ENCODE results near the gene MORN5.

Gene MORN5

DNA sequence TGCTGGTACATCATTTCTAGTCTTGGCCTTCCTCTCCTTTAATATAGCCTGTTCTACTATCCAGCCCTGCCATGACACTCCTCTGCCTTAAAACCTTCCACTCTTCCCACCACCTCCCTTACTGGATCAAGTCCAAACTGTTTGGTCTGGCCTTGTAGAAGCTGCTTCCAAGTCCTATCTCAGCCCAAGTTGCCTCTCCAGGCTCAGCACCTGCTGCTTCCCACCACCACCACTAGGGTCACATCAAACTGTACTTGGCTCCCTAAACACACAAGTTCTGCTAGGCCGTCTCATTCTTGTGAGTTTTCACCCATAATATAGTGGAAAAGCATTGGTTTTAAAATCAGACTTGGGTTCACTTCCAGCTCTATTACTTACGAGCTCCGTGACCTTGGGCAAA, 1.5 kb upstream of the MORN5 start:
- Histone ChIP-seq H3K27ac (ENCODE audit: extremely low read depth, low read depth, low read length) (no peak overlapping the region), H3K9me3 (ENCODE audit: control insufficient read depth, insufficient read depth, low read depth, low read length) (no peaks in the 10 kb centered on the region), H3K4me1 (ENCODE audit: control insufficient read depth, insufficient read depth, low read length) (no peaks in the 10 kb centered on the region), H3K36me3 (ENCODE audit: control insufficient read depth in 2 of 2, insufficient read depth in 1 of 2, low read length in 2 of 2) (peaks cover 0 to 4% of the 10 kb centered on the region in 2 experiments; a peak in 1 of 3 replicates), H3K4me3 (ENCODE audit: low read depth, low read length) (no peak overlapping the region)
- TF ChIP-seq, protein P1, sequence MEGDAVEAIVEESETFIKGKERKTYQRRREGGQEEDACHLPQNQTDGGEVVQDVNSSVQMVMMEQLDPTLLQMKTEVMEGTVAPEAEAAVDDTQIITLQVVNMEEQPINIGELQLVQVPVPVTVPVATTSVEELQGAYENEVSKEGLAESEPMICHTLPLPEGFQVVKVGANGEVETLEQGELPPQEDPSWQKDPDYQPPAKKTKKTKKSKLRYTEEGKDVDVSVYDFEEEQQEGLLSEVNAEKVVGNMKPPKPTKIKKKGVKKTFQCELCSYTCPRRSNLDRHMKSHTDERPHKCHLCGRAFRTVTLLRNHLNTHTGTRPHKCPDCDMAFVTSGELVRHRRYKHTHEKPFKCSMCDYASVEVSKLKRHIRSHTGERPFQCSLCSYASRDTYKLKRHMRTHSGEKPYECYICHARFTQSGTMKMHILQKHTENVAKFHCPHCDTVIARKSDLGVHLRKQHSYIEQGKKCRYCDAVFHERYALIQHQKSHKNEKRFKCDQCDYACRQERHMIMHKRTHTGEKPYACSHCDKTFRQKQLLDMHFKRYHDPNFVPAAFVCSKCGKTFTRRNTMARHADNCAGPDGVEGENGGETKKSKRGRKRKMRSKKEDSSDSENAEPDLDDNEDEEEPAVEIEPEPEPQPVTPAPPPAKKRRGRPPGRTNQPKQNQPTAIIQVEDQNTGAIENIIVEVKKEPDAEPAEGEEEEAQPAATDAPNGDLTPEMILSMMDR (tag by site-specific recombination; IDR thresholded peaks at IDR 0.05), result peak; percentile 25
- TF ChIP-seq ZNF341 (tag by site-specific recombination; IDR thresholded peaks at IDR 0.05; ENCODE audit: low read depth) (peak; percentile 65), ZBTB48 (tag by site-specific recombination; IDR thresholded peaks at IDR 0.05) (0 out of 2 replicates have a peak, but pooled peaks have one; percentile 14), MEIS1 (CRISPR knock-in tag; IDR thresholded peaks at IDR 0.05; ENCODE audit: borderline replicate concordance) (no peak), ZNF184 (tag by site-specific recombination; IDR thresholded peaks at IDR 0.05) (no peak), ZNF544 (tag by site-specific recombination; IDR thresholded peaks at IDR 0.05) (no peak), ZNF600 (tag by site-specific recombination; IDR thresholded peaks at IDR 0.05) (peak; percentile 51; the same call in 1 of the 2 replicates), ZBTB17 (tag by site-specific recombination; IDR thresholded peaks at IDR 0.05) (peak; percentile 31; the same call in 1 of the 2 replicates), ZNF221 (tag by site-specific recombination; IDR thresholded peaks at IDR 0.05; ENCODE audit: borderline replicate concordance) (no peak)
- TF ChIP-seq, protein P2, sequence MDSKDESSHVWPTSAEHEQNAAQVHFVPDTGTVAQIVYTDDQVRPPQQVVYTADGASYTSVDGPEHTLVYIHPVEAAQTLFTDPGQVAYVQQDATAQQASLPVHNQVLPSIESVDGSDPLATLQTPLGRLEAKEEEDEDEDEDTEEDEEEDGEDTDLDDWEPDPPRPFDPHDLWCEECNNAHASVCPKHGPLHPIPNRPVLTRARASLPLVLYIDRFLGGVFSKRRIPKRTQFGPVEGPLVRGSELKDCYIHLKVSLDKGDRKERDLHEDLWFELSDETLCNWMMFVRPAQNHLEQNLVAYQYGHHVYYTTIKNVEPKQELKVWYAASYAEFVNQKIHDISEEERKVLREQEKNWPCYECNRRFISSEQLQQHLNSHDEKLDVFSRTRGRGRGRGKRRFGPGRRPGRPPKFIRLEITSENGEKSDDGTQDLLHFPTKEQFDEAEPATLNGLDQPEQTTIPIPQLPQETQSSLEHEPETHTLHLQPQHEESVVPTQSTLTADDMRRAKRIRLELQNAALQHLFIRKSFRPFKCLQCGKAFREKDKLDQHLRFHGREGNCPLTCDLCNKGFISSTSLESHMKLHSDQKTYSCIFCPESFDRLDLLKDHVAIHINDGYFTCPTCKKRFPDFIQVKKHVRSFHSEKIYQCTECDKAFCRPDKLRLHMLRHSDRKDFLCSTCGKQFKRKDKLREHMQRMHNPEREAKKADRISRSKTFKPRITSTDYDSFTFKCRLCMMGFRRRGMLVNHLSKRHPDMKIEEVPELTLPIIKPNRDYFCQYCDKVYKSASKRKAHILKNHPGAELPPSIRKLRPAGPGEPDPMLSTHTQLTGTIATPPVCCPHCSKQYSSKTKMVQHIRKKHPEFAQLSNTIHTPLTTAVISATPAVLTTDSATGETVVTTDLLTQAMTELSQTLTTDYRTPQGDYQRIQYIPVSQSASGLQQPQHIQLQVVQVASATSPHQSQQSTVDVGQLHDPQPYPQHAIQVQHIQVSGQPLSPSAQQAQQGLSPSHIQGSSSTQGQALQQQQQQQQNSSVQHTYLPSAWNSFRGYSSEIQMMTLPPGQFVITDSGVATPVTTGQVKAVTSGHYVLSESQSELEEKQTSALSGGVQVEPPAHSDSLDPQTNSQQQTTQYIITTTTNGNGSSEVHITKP (tag by site-specific recombination; IDR thresholded peaks at IDR 0.05), result peak; percentile 48
- TF ChIP-seq, protein P3, sequence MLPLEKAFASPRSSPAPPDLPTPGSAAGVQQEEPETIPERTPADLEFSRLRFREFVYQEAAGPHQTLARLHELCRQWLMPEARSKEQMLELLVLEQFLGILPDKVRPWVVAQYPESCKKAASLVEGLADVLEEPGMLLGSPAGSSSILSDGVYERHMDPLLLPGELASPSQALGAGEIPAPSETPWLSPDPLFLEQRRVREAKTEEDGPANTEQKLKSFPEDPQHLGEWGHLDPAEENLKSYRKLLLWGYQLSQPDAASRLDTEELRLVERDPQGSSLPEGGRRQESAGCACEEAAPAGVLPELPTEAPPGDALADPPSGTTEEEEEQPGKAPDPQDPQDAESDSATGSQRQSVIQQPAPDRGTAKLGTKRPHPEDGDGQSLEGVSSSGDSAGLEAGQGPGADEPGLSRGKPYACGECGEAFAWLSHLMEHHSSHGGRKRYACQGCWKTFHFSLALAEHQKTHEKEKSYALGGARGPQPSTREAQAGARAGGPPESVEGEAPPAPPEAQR (tag by site-specific recombination; IDR thresholded peaks at IDR 0.05), result no peak
- TF ChIP-seq, protein P4, sequence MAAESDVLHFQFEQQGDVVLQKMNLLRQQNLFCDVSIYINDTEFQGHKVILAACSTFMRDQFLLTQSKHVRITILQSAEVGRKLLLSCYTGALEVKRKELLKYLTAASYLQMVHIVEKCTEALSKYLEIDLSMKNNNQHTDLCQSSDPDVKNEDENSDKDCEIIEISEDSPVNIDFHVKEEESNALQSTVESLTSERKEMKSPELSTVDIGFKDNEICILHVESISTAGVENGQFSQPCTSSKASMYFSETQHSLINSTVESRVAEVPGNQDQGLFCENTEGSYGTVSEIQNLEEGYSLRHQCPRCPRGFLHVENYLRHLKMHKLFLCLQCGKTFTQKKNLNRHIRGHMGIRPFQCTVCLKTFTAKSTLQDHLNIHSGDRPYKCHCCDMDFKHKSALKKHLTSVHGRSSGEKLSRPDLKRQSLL (tag by site-specific recombination; IDR thresholded peaks at IDR 0.05), result no peak
- ChIA-PET CTCF (interaction anchor here (0.6 to 2.6 kb wide), 13 partner anchors 9 to 704 kb away, joined by 3 to 31 read pairs (median 6); no protein-coding TSS in a partner anchor), POLR2A (interaction anchor here (0.6 to 2.0 kb wide), 4 partner anchors 9 to 71 kb away, joined by 3 to 4 read pairs (median 4); partner anchors contain the start of gene LHX6)

DNA sequence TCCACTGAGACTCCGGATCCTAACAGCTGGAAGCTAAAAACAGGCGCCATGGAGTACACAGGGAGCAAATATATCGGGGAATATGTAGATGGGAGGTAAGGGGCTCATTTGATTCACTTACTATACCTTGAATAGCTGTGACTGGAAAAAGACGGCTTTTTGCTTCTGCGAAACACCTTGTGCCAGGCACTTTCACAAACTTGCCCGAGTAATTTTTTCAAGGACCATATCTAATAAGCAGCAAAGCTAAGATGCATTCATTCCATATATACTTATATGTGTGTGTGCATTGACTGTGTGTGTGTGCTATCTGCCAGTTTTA, 178 bp downstream of the MORN5 start:
- no peak for TF ChIP-seq IKZF3 (tag by site-specific recombination; IDR thresholded peaks at IDR 0.05)
- TF ChIP-seq ZNF335 (tag by site-specific recombination; conservative IDR thresholded peaks at IDR 0.05), result peak; percentile 74; the same call in 1 of the 2 replicates
- 0 out of 2 replicates have a peak, but pooled peaks have one; percentile 20 for TF ChIP-seq ZNF600 (tag by site-specific recombination; IDR thresholded peaks at IDR 0.05)
- Histone ChIP-seq H3K36me3 (ENCODE audit: control insufficient read depth in 2 of 2, insufficient read depth in 1 of 2, low read length in 2 of 2) (peaks cover 0 to 4% of the 10 kb centered on the region in 2 experiments; a peak in 1 of 3 replicates), H3K27ac (ENCODE audit: extremely low read depth, low read depth, low read length) (no peak overlapping the region), H3K4me3 (ENCODE audit: low read depth, low read length) (peak overlapping the region; percentile 97), H3K4me1 (ENCODE audit: control insufficient read depth, insufficient read depth, low read length) (no peaks in the 10 kb centered on the region), H3K9me3 (ENCODE audit: control insufficient read depth, insufficient read depth, low read depth, low read length) (no peaks in the 10 kb centered on the region)
- POLR2A ChIA-PET, result interaction anchor here (0.6 to 1.6 kb wide), 3 partner anchors 9 to 54 kb away, joined by 3 to 10 read pairs (median 4); no protein-coding TSS in a partner anchor
- CTCF ChIA-PET, result interaction anchor here (1.0 to 2.6 kb wide), 7 partner anchors 11 to 185 kb away, joined by 3 to 12 read pairs (median 5); no protein-coding TSS in a partner anchor

Measured in HEK293 (cell line).